Neural progenitor cell (in vitro differentiated cells): ENCODE measurements around the gene METRNL. TPM values are rescaled to one million over a fixed set of nuclear protein-coding genes. Genes with fewer than 3 reads are reported as not detected.

Experiments
- DNase-seq: peaks from one replicate; pipeline ENCODE4 v3.0.0-alpha.2; 2016; ENCODE audit warnings: low spot score
- H2AFZ ChIP-seq: fragments of 200-600 bp; sonication (generic); replicated peaks from 2 replicates; pipeline ENCODE4 v1.6.1; 2016; ENCODE audit warnings: antibody characterized with exemption
- H3F3A ChIP-seq: fragments of 200-600 bp; sonication (generic); 2 replicates; pipeline ENCODE4 v1.6.1; 2016; ENCODE audit warnings: antibody characterized with exemption, low read depth
- H3K27ac ChIP-seq: fragments of 200-600 bp; sonication (generic); 2 replicates; pipeline ENCODE4 v1.5.1; 2016; ENCODE audit warnings: mild to moderate bottlenecking
- H3K27me3 ChIP-seq: fragments of 200-600 bp; sonication (generic); 2 replicates; pipeline ENCODE4 v1.6.1; 2016; ENCODE audit warnings: mild to moderate bottlenecking, moderate library complexity
- H3K36me3 ChIP-seq: fragments of 200-600 bp; sonication (generic); 2 replicates; pipeline ENCODE4 v1.5.1; 2016
- H3K4me1 ChIP-seq: fragments of 200-600 bp; sonication (generic); 2 replicates; pipeline ENCODE4 v1.6.1; 2016; ENCODE audit warnings: mixed run types
- H3K4me2 ChIP-seq: fragments of 200-600 bp; sonication (generic); 2 replicates; pipeline ENCODE4 v1.6.1; 2016
- H3K4me3 ChIP-seq: fragments of 200-600 bp; sonication (generic); 2 replicates; pipeline ENCODE4 v1.5.1; 2016
- H3K79me2 ChIP-seq: fragments of 200-600 bp; sonication (generic); 2 replicates; pipeline ENCODE4 v1.6.1; 2016; ENCODE audit warnings: low read depth
- H3K9ac ChIP-seq: fragments of 200-600 bp; sonication (generic); 2 replicates; pipeline ENCODE4 v1.6.1; 2016
- H3K9me3 ChIP-seq: fragments of 200-600 bp; sonication (generic); 2 replicates; pipeline ENCODE4 v1.5.1; 2016; ENCODE audit warnings: low read depth
- H4K20me1 ChIP-seq: fragments of 200-600 bp; sonication (generic); 2 replicates; pipeline ENCODE4 v1.6.1; 2016; ENCODE audit warnings: low read depth
- H3K27ac Mint-ChIP-seq: 3 replicates; pipeline ENCODE4 v1.8.0; 2021; ENCODE audit warnings: mixed read lengths
- H3K27me3 Mint-ChIP-seq: 2 replicates; pipeline ENCODE4 v1.8.0; 2022; ENCODE audit warnings: low read depth, mild to moderate bottlenecking, inconsistent platforms, moderate library complexity, mixed read lengths; ENCODE audit not compliant: insufficient read depth
- H3K36me3 Mint-ChIP-seq: 3 replicates; pipeline ENCODE4 v1.8.0; 2021; ENCODE audit warnings: mixed read lengths
- H3K4me1 Mint-ChIP-seq: 3 replicates; pipeline ENCODE4 v1.8.0; 2021; ENCODE audit warnings: mixed read lengths
- H3K4me3 Mint-ChIP-seq: 3 replicates; pipeline ENCODE4 v1.8.0; 2021; ENCODE audit warnings: mild to moderate bottlenecking, moderate library complexity, mixed read lengths
- H3K9me3 Mint-ChIP-seq: 3 replicates; pipeline ENCODE4 v1.8.0; 2020; ENCODE audit warnings: mixed read lengths
- CTCF ChIP-seq: fragments of 200-600 bp; sonication (generic); IDR thresholded peaks from 2 replicates; pipeline ENCODE4 v1.5.1; 2017; ENCODE audit warnings: antibody characterized with exemption, mild to moderate bottlenecking
- EZH2 ChIP-seq: fragments of 200-600 bp; sonication (generic); IDR thresholded peaks from 2 replicates; pipeline ENCODE4 v1.6.1; 2017; ENCODE audit warnings: antibody characterized with exemption, mild to moderate bottlenecking, moderate library complexity
- EZH2phosphoT487 ChIP-seq: fragments of 200-600 bp; sonication (generic); IDR thresholded peaks from 2 replicates; pipeline ENCODE4 v1.6.1; 2017; ENCODE audit warnings: antibody characterized with exemption
- total RNA-seq: library from RNA; depleted of rRNA; stranded (reverse); fragments of >200 nt; gene quantifications from 2 replicates; pipeline ENCODE4 v1.2.3, GENCODE V29; 2015; ENCODE audit warnings: low replicate concordance

METRNL gene
- total RNA-seq, 1 donor from 2014 or later: 3.6 TPM

- Histone ChIP-seq H3K79me2 (no peaks in the 10 kb centered on the region), H3K4me1 (no peaks in the 10 kb centered on the region), H3K9ac (no peak overlapping the region), H3F3A (peaks cover 7% of the 10 kb centered on the region), H2AFZ (no peak overlapping the region), H3K4me2 (no peak overlapping the region), H3K27ac (no peak overlapping the region), H3K36me3 (no peaks in the 10 kb centered on the region), H4K20me1 (no peaks in the 10 kb centered on the region), H3K4me3 (no peak overlapping the region), H3K9me3 (no peaks in the 10 kb centered on the region), H3K27me3 (no peaks in the 10 kb centered on the region)
- Mint-ChIP-seq H3K4me1 (peaks cover 29% of the 10 kb centered on the region), H3K36me3 (no peaks in the 10 kb centered on the region), H3K27me3 (peaks cover 13% of the 10 kb centered on the region), H3K27ac (peak overlapping the region; percentile 83), H3K4me3 (no peak overlapping the region), H3K9me3 (no peaks in the 10 kb centered on the region)
- TF ChIP-seq CTCF: no peak
- TF ChIP-seq EZH2: no peak
- no peak for TF ChIP-seq EZH2phosphoT487
- peak; percentile 31 for DNase-seq
These were observed 9.3 kb upstream of the METRNL start for GRCh38 chr17:83069931-83070742.

- no peaks in the 10 kb centered on the region for H3K4me1 ChIP-seq
- Mint-ChIP-seq H3K9me3 (no peaks in the 10 kb centered on the region), H3K36me3 (no peaks in the 10 kb centered on the region), H3K4me3 (no peak overlapping the region), H3K4me1 (peaks cover 29% of the 10 kb centered on the region), H3K27ac (peak overlapping the region; percentile 83), H3K27me3 (peaks cover 16% of the 10 kb centered on the region)
- H3K27me3 ChIP-seq: peaks cover 2% of the 10 kb centered on the region
- no peaks in the 10 kb centered on the region for H4K20me1 ChIP-seq
- no peaks in the 10 kb centered on the region for H3K79me2 ChIP-seq
- no peak overlapping the region for H3K9ac ChIP-seq
- no peaks in the 10 kb centered on the region for H3K36me3 ChIP-seq
- TF ChIP-seq EZH2phosphoT487: no peak
- no peak for TF ChIP-seq EZH2
- TF ChIP-seq CTCF: no peak
- no peak overlapping the region for H2AFZ ChIP-seq
- no peak for DNase-seq
- H3K27ac ChIP-seq: no peak overlapping the region
- H3F3A ChIP-seq: peaks cover 7% of the 10 kb centered on the region
- H3K9me3 ChIP-seq: no peaks in the 10 kb centered on the region
- H3K4me2 ChIP-seq: no peak overlapping the region
- no peak overlapping the region for H3K4me3 ChIP-seq
These were observed 8.5 kb upstream of the METRNL start for GRCh38 chr17:83070800-83071341.

- Histone ChIP-seq H3K4me2 (no peak overlapping the region), H3K4me3 (no peak overlapping the region), H3K36me3 (no peaks in the 10 kb centered on the region), H3K9me3 (no peaks in the 10 kb centered on the region), H3K9ac (no peak overlapping the region), H3K79me2 (no peaks in the 10 kb centered on the region), H2AFZ (no peak overlapping the region), H3F3A (peaks cover 7% of the 10 kb centered on the region), H3K27me3 (peaks cover 7% of the 10 kb centered on the region), H4K20me1 (no peaks in the 10 kb centered on the region), H3K27ac (no peak overlapping the region), H3K4me1 (no peaks in the 10 kb centered on the region)
- DNase-seq: no peak
- Mint-ChIP-seq H3K36me3 (no peaks in the 10 kb centered on the region), H3K4me1 (peaks cover 29% of the 10 kb centered on the region), H3K27me3 (peaks cover 17% of the 10 kb centered on the region), H3K9me3 (no peaks in the 10 kb centered on the region), H3K4me3 (no peak overlapping the region), H3K27ac (peak overlapping the region; percentile 83)
- TF ChIP-seq EZH2 (no peak), EZH2phosphoT487 (no peak), CTCF (no peak)
These were observed 8.0 kb upstream of the METRNL start for GRCh38 chr17:83071365-83071764.
